ENCODE results near the gene DAZL.

DNA sequence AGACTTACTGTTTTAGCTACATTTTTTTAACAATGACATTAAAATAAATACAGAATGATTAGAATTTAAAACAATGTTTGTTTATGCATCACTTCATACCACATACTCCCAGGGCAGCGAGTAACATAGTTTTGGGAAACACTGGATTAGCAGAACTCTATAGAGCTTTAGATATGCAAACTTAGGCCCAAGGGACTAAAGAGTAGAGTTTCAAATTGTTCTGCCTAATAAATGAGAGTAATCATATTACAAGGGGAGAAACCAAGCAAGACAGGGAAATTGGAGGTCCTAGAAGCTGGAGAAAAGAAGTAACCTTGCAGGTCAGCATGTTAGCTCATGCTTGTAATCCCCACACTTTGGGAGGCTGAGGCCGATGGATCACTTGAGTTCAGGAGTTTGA is 3.6 kb upstream of the DAZL start:
- TF ChIP-seq, protein P1, sequence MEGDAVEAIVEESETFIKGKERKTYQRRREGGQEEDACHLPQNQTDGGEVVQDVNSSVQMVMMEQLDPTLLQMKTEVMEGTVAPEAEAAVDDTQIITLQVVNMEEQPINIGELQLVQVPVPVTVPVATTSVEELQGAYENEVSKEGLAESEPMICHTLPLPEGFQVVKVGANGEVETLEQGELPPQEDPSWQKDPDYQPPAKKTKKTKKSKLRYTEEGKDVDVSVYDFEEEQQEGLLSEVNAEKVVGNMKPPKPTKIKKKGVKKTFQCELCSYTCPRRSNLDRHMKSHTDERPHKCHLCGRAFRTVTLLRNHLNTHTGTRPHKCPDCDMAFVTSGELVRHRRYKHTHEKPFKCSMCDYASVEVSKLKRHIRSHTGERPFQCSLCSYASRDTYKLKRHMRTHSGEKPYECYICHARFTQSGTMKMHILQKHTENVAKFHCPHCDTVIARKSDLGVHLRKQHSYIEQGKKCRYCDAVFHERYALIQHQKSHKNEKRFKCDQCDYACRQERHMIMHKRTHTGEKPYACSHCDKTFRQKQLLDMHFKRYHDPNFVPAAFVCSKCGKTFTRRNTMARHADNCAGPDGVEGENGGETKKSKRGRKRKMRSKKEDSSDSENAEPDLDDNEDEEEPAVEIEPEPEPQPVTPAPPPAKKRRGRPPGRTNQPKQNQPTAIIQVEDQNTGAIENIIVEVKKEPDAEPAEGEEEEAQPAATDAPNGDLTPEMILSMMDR (IDR thresholded peaks at IDR 0.05) = no peak
- TF ChIP-seq POLR2A (IDR thresholded peaks at IDR 0.05) = no peak
